ENCODE results near the gene CDH18. TPM values are rescaled to one million over a fixed set of nuclear protein-coding genes. Genes with fewer than 3 reads are reported as not detected.

CDH18 gene
- total and polyA plus RNA-seq, 2 of the 13 experiments (the other 11 are each of a cell fraction or from before 2014, with no cell fraction given), result not detected

GRCh38 chr5:19880859-19881436 lies 107.1 kb downstream of the CDH18 start (continued):
- TF ChIP-seq ZNF280B (CRISPR knock-in tag; IDR thresholded peaks at IDR 0.05; ENCODE audit: borderline replicate concordance), result no peak
- no peak for TF ChIP-seq ZNF773 (CRISPR knock-in tag; IDR thresholded peaks at IDR 0.05; ENCODE audit: borderline replicate concordance)
- no peak for TF ChIP-seq ZNF44 (CRISPR knock-in tag; IDR thresholded peaks at IDR 0.05)
- TF ChIP-seq PBX2 (CRISPR knock-in tag; IDR thresholded peaks at IDR 0.05), result no peak
- no peak for TF ChIP-seq ZNF619 (CRISPR knock-in tag; IDR thresholded peaks at IDR 0.05)
- no peak for TF ChIP-seq RBM22 (optimal IDR thresholded peaks at IDR 0.05; ENCODE audit: low read length)
- no peak for TF ChIP-seq BATF2 (CRISPR knock-in tag; IDR thresholded peaks at IDR 0.05)
- TF ChIP-seq KAT8 (CRISPR knock-in tag; IDR thresholded peaks at IDR 0.05), result no peak
- no peak for TF ChIP-seq ZNF180 (CRISPR knock-in tag; IDR thresholded peaks at IDR 0.05; ENCODE audit: borderline replicate concordance, low read depth)
- peak; percentile 80; the same call in 1 of the 2 replicates for TF ChIP-seq AHDC1 (CRISPR knock-in tag; IDR thresholded peaks at IDR 0.05; ENCODE audit: borderline replicate concordance)
- peak; percentile 62; the same call in 1 of the 2 replicates for TF ChIP-seq ZNF362 (CRISPR knock-in tag; IDR thresholded peaks at IDR 0.05; ENCODE audit: borderline replicate concordance)
- TF ChIP-seq ZNF12 (CRISPR knock-in tag; IDR thresholded peaks at IDR 0.05), result no peak
- no peak for TF ChIP-seq ZNF292 (CRISPR knock-in tag; IDR thresholded peaks at IDR 0.05; ENCODE audit: borderline replicate concordance, low read depth)
- no peak for TF ChIP-seq SSRP1 (CRISPR knock-in tag; IDR thresholded peaks at IDR 0.05)
- no peak for TF ChIP-seq ZNF552 (CRISPR knock-in tag; IDR thresholded peaks at IDR 0.05; ENCODE audit: borderline replicate concordance)
- TF ChIP-seq STAT6 (CRISPR knock-in tag; IDR thresholded peaks at IDR 0.05; ENCODE audit: borderline replicate concordance), result no peak
